A549 (cell line): Measurements from ENCODE around the gene BOC. TPM values are rescaled to one million over a fixed set of nuclear protein-coding genes. Genes with fewer than 3 reads are reported as not detected.

Experiments used
- ATAC-seq, 2 experiments: fragments of 200-7000 bp in 1 of 2; fragments of >200 bp in 1 of 2; cut with Nextera tagmentation in 1 of 2; cut with Tn5 transposase in 1 of 2; 3 replicates each; pipeline versions ENCODE4 v1.8.0 to v1.9.1; 2018 to 2020; ENCODE audit warnings: mild to moderate bottlenecking in 1 of 2, moderate library complexity in 1 of 2
- CTCF ChIA-PET: fragments of 300-600 bp; sonication (Branson Sonifier 250); formaldehyde crosslinking; extraction: SDS; loops from one replicate; lab custom pipeline; 2021; ENCODE audit warnings: antibody characterized with exemption, inconsistent platforms; lab: Yijun Ruan, JAX
- POLR2A ChIA-PET: fragments of 350-600 bp; formaldehyde crosslinking; extraction: SDS; loops from one replicate; lab custom pipeline; 2021; ENCODE audit warnings: antibody characterized with exemption, inconsistent platforms; lab: Yijun Ruan, JAX
- DNase-seq, 2 experiments: peaks; one replicate each; pipeline versions ENCODE4 v3.0.0 to v3.0.0-alpha.2; 2011 to 2016; ENCODE audit warnings: low read depth in 1 of 2, low spot score in 1 of 2
- FAIRE-seq: peaks from 2 replicates; lab custom pipeline; 2011; peaks lifted over from hg19 to GRCh38; lab: Jason Lieb, UNC
- H3K27ac ChIP-seq, 2 experiments: fragments of >200 bp; sonication (Bioruptor Twin); formaldehyde crosslinking; 3 replicates each; pipeline ENCODE4 v1.5.1; 2016 to 2017
- H3K4me1 ChIP-seq: fragments of >200 bp; sonication (Bioruptor Twin); formaldehyde crosslinking; 3 replicates; pipeline ENCODE4 v1.6.1; 2016
- H3K4me2 ChIP-seq: fragments of >200 bp; sonication (Bioruptor Twin); formaldehyde crosslinking; 3 replicates; pipeline ENCODE4 v1.6.1; 2016
- H3K4me3 ChIP-seq: fragments of >200 bp; sonication (Bioruptor Twin); formaldehyde crosslinking; 3 replicates; pipeline ENCODE4 v1.5.1; 2016
- H3K9me3 ChIP-seq: fragments of >200 bp; sonication (Bioruptor Twin); formaldehyde crosslinking; 3 replicates; pipeline ENCODE4 v1.6.1; 2016
- CBX2 ChIP-seq: fragments of 200-600 bp; sonication (generic); IDR thresholded peaks from 2 replicates; pipeline ENCODE4 v1.6.1; 2016; ENCODE audit warnings: low read depth, mild to moderate bottlenecking, borderline replicate concordance
- EHF ChIP-seq: fragments of 250-450 bp; sonication (Bioruptor Pico); IDR thresholded peaks from 2 replicates; pipeline ENCODE4 v1.5.0; 2020; ENCODE audit warnings: mild to moderate bottlenecking
- EHMT2 ChIP-seq: fragments of 200-600 bp; sonication (generic); IDR thresholded peaks from 2 replicates; pipeline ENCODE4 v1.6.1; 2016; ENCODE audit warnings: antibody characterized with exemption, low read depth, mild to moderate bottlenecking, moderate library complexity
- EP300 ChIP-seq, 2 experiments: fragments of >200 bp; sonication (Bioruptor Twin); formaldehyde crosslinking; IDR thresholded peaks; 2 replicates in 1 of 2; 3 replicates in 1 of 2; pipeline ENCODE4 v1.6.1; 2016 to 2017
- ESRRA ChIP-seq: fragments of 150-350 bp; IDR thresholded peaks from 2 replicates; pipeline ENCODE4 v1.6.1; 2014; ENCODE audit warnings: mild to moderate bottlenecking, low read length, borderline replicate concordance
- FOSL2 ChIP-seq, 2 experiments: fragments of 450-650 bp in 1 of 2; fragments of >200 bp in 1 of 2; sonication (Bioruptor Twin) in 1 of 2; formaldehyde crosslinking; IDR thresholded peaks; 2 replicates each; pipeline versions ENCODE4 v1.5.0 to v1.6.1; 2016 to 2020; ENCODE audit warnings: mild to moderate bottlenecking in 1 of 2, moderate library complexity in 1 of 2
- GATA3 ChIP-seq: IDR thresholded peaks from 2 replicates; pipeline ENCODE4 v1.6.1; 2012; ENCODE audit warnings: borderline replicate concordance
- HEYL ChIP-seq: fragments of 250-450 bp; sonication (Bioruptor Pico); IDR thresholded peaks from 2 replicates; pipeline ENCODE4 v1.8.0; 2021; ENCODE audit warnings: mild to moderate bottlenecking, moderate library complexity
- HOXA7 ChIP-seq: fragments of 250-450 bp; sonication (Bioruptor Pico); IDR thresholded peaks from 2 replicates; pipeline ENCODE4 v1.5.0; 2020; ENCODE audit warnings: mild to moderate bottlenecking, moderate library complexity
- HOXB13 ChIP-seq: fragments of 250-450 bp; sonication (Bioruptor Pico); IDR thresholded peaks from 2 replicates; pipeline ENCODE4 v1.5.0; 2020; ENCODE audit warnings: low read depth, mild to moderate bottlenecking, moderate library complexity
- RAD21 ChIP-seq, 2 experiments: fragments of >200 bp in 1 of 2; sonication (Bioruptor Twin) in 1 of 2; formaldehyde crosslinking in 1 of 2; IDR thresholded peaks in 1 of 2; conservative IDR thresholded peaks in 1 of 2; 2 replicates in 1 of 2; 3 replicates in 1 of 2; pipeline ENCODE4 v1.6.1; 2012 to 2018; ENCODE audit warnings: inconsistent platforms in 1 of 2
- SMC3 ChIP-seq: fragments of >200 bp; sonication (Bioruptor Twin); formaldehyde crosslinking; IDR thresholded peaks from 3 replicates; pipeline ENCODE4 v1.6.1; 2018; ENCODE audit warnings: inconsistent platforms
- SREBF2 ChIP-seq: fragments of 450-650 bp; IDR thresholded peaks from 2 replicates; pipeline ENCODE4 v1.6.1; 2014; ENCODE audit warnings: mild to moderate bottlenecking, moderate library complexity
- WGBS: methylation state at CpG from one replicate; pipeline ENCODE4 v1.1.6; 2017; ENCODE audit errors: missing lambda C conversion rate; 5-methylcytosine and 5-hydroxymethylcytosine counted together
- polyA plus RNA-seq, 4 experiments: library from polyadenylated mRNA; depleted of rRNA in 3 of 4; stranded (reverse); fragments of >200 nt; fragmentation: RNase III in 1 of 4; extraction: RNeasy Plus Mini Kit Qiagen cat#74134 plus additional on column Dnase treatment in 1 of 4; gene quantifications; 2 replicates in 3 of 4; 3 replicates in 1 of 4; pipeline ENCODE4 v1.2.3, GENCODE V29; 2011 to 2017
- TF ChIP-seq, protein P1 (sequence below): fragments of >200 bp; sonication (Bioruptor Twin); formaldehyde crosslinking; IDR thresholded peaks from 2 replicates; pipeline ENCODE4 v1.6.1; 2016
- TF ChIP-seq, protein P2 (sequence below): fragments of 200-600 bp; sonication (generic); IDR thresholded peaks from 2 replicates; pipeline ENCODE4 v1.6.1; 2016; ENCODE audit warnings: antibody characterized with exemption, mild to moderate bottlenecking, moderate library complexity
- TF ChIP-seq, protein P3 (sequence below): IDR thresholded peaks from 2 replicates; pipeline ENCODE4 v1.6.1; 2012; ENCODE audit warnings: low read depth, borderline replicate concordance
- TF ChIP-seq, protein P4 (sequence below): fragments of 450-650 bp; IDR thresholded peaks from 2 replicates; pipeline ENCODE4 v1.6.1; 2014; ENCODE audit warnings: antibody characterized with exemption
- TF ChIP-seq, protein P5 (sequence below): fragments of 150-350 bp; IDR thresholded peaks from 2 replicates; pipeline ENCODE4 v1.6.1; 2014; ENCODE audit warnings: low read depth, mild to moderate bottlenecking, low read length

Gene BOC
- polyA plus RNA-seq, 2 of the 4 experiments (the other 2 are of a cell fraction) = 4.0 TPM

GRCh38 chr3:113234028-113234427 is 22.7 kb downstream of the BOC start:
- H3K27ac ChIP-seq = 0 out of 6 replicates have a peak overlapping the region, but pooled peaks of 1 of the 2 experiments have one; percentile 10
- POLR2A ChIA-PET = no interaction called here
- no peak for ATAC-seq
- TF ChIP-seq, protein P1, sequence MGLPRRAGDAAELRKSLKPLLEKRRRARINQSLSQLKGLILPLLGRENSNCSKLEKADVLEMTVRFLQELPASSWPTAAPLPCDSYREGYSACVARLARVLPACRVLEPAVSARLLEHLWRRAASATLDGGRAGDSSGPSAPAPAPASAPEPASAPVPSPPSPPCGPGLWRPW = no peak
- TF ChIP-seq GATA3 (no peak), HOXA7 (CRISPR knock-in tag) (no peak), HEYL (CRISPR knock-in tag) (no peak), CBX2 (no peak)
- TF ChIP-seq, protein P2, sequence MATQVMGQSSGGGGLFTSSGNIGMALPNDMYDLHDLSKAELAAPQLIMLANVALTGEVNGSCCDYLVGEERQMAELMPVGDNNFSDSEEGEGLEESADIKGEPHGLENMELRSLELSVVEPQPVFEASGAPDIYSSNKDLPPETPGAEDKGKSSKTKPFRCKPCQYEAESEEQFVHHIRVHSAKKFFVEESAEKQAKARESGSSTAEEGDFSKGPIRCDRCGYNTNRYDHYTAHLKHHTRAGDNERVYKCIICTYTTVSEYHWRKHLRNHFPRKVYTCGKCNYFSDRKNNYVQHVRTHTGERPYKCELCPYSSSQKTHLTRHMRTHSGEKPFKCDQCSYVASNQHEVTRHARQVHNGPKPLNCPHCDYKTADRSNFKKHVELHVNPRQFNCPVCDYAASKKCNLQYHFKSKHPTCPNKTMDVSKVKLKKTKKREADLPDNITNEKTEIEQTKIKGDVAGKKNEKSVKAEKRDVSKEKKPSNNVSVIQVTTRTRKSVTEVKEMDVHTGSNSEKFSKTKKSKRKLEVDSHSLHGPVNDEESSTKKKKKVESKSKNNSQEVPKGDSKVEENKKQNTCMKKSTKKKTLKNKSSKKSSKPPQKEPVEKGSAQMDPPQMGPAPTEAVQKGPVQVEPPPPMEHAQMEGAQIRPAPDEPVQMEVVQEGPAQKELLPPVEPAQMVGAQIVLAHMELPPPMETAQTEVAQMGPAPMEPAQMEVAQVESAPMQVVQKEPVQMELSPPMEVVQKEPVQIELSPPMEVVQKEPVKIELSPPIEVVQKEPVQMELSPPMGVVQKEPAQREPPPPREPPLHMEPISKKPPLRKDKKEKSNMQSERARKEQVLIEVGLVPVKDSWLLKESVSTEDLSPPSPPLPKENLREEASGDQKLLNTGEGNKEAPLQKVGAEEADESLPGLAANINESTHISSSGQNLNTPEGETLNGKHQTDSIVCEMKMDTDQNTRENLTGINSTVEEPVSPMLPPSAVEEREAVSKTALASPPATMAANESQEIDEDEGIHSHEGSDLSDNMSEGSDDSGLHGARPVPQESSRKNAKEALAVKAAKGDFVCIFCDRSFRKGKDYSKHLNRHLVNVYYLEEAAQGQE = no peak
- TF ChIP-seq, all 56 proteins: peak for 0
- CTCF ChIA-PET = interaction anchor here (1.0 to 1.3 kb wide), 2 partner anchors 11 to 22 kb away, joined by 3 to 5 read pairs; no protein-coding TSS in a partner anchor
- Histone ChIP-seq H3K4me3 (no peak overlapping the region), H3K9me3 (no peaks in the 10 kb centered on the region), H3K4me2 (no peak overlapping the region), H3K4me1 (peaks cover 20% of the 10 kb centered on the region)
- DNase-seq (no peak), FAIRE-seq (no peak)
- 94% methylated on average over 3 of the region's 3 CpGs for WGBS

DNA sequence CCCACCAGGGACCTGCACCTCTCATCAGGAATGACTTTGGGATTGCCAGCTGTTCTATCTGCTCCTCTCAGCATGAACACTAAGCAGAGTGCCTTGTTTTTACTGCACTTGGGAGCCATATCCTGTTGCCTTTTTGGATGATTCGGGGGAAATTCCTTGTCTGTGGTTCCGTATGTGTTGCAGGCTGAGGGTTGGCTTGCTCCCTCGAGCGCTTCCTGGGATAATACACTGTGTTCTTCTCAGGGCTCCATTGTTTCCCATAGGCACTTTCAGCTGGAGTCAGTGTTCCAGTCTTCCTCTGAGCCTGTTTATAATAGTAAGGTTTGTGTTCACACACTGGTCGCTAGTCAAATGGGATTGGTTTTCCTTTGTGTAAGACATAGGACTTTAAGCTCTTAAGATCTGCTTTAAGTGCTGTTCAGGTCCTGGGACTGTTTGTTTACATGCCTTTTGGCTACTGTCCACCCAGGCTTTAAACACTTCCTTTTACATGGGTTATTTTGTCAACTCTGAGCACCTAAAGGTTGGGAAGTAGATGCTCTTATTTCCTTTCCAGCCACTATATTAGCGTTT is 23.4 kb downstream of the BOC start:
- FAIRE-seq (no peak), ATAC-seq (no peak), DNase-seq (no peak)
- no peaks in the 10 kb centered on the region for H3K9me3 ChIP-seq
- ChIA-PET CTCF (interaction anchor here (0.8 to 1.4 kb wide), 2 partner anchors 27 to 200 kb away, joined by 3 to 4 read pairs; no protein-coding TSS in a partner anchor), POLR2A (no interaction called here)
- H3K27ac ChIP-seq = no peak overlapping the region
- no peak for TF ChIP-seq RAD21 (conservative IDR thresholded peaks at IDR 0.05 in 1 of 2, IDR thresholded peaks at IDR 0.05 in 1 of 2)
- no peak for TF ChIP-seq SMC3
- TF ChIP-seq, protein P3, sequence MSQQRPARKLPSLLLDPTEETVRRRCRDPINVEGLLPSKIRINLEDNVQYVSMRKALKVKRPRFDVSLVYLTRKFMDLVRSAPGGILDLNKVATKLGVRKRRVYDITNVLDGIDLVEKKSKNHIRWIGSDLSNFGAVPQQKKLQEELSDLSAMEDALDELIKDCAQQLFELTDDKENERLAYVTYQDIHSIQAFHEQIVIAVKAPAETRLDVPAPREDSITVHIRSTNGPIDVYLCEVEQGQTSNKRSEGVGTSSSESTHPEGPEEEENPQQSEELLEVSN = no peak
- no peak for TF ChIP-seq SREBF2
- TF ChIP-seq, protein P4, sequence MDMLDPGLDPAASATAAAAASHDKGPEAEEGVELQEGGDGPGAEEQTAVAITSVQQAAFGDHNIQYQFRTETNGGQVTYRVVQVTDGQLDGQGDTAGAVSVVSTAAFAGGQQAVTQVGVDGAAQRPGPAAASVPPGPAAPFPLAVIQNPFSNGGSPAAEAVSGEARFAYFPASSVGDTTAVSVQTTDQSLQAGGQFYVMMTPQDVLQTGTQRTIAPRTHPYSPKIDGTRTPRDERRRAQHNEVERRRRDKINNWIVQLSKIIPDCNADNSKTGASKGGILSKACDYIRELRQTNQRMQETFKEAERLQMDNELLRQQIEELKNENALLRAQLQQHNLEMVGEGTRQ = no peak
- TF ChIP-seq EP300 (IDR thresholded peaks at IDR 0.05) = no peak
- no peak for TF ChIP-seq ESRRA
- TF ChIP-seq, protein P5, sequence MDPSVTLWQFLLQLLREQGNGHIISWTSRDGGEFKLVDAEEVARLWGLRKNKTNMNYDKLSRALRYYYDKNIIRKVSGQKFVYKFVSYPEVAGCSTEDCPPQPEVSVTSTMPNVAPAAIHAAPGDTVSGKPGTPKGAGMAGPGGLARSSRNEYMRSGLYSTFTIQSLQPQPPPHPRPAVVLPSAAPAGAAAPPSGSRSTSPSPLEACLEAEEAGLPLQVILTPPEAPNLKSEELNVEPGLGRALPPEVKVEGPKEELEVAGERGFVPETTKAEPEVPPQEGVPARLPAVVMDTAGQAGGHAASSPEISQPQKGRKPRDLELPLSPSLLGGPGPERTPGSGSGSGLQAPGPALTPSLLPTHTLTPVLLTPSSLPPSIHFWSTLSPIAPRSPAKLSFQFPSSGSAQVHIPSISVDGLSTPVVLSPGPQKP = no peak
- no peak for TF ChIP-seq EHF (CRISPR knock-in tag)
- TF ChIP-seq FOSL2 (IDR thresholded peaks at IDR 0.05) = no peak
- TF ChIP-seq FOSL2 (CRISPR knock-in tag; IDR thresholded peaks at IDR 0.05) = no peak
- TF ChIP-seq EHMT2 = no peak
- TF ChIP-seq HOXB13 = no peak
- WGBS = 79% methylated on average over 6 of the region's 6 CpGs
- no peak overlapping the region for H3K4me2 ChIP-seq
- no peak overlapping the region for H3K4me3 ChIP-seq
- peaks cover 20% of the 10 kb centered on the region for H3K4me1 ChIP-seq
